KMS-11 (cell line): ENCODE data around the gene IFNL4.
"Not testable (repeated sequence)": the region's sequence is repeated elsewhere in the genome, so short reads cannot be mapped to it uniquely, and the experiment has no call there.

ENCODE experiments used
- H2AFZ ChIP-seq: fragments of 200-600 bp; sonication (generic); 2 replicates; pipeline ENCODE4 v1.6.1; 2016; ENCODE audit warnings: antibody characterized with exemption, mixed run types, low read depth
- H3K27ac ChIP-seq: fragments of 200-600 bp; sonication (generic); 2 replicates; pipeline ENCODE4 v1.6.1; 2016; ENCODE audit warnings: mild to moderate bottlenecking, mixed run types
- H3K27me3 ChIP-seq: fragments of 200-600 bp; sonication (generic); 2 replicates; pipeline ENCODE4 v1.6.1; 2017; ENCODE audit warnings: mild to moderate bottlenecking, low read depth, mixed run types, moderate library complexity; ENCODE audit not compliant: insufficient read depth
- H3K36me3 ChIP-seq: fragments of 200-600 bp; sonication (generic); 2 replicates; pipeline ENCODE4 v1.6.1; 2017; ENCODE audit warnings: mild to moderate bottlenecking, mixed run types; ENCODE audit not compliant: insufficient read depth
- H3K4me1 ChIP-seq: fragments of 200-600 bp; sonication (generic); 2 replicates; pipeline ENCODE4 v1.6.1; 2016; ENCODE audit warnings: mild to moderate bottlenecking, low read depth, mixed run types; ENCODE audit not compliant: poor library complexity, severe bottlenecking
- H3K4me2 ChIP-seq: fragments of 200-600 bp; sonication (generic); 2 replicates; pipeline ENCODE4 v1.7.0; 2016; ENCODE audit warnings: mild to moderate bottlenecking, mixed run types
- H3K4me3 ChIP-seq: fragments of 200-600 bp; sonication (generic); IDR thresholded peaks from 2 replicates; pipeline ENCODE4 v1.6.1; 2017; ENCODE audit warnings: low read depth, low read length, mixed read lengths; ENCODE audit not compliant: insufficient read depth
- H3K79me2 ChIP-seq: fragments of 200-600 bp; sonication (generic); 2 replicates; pipeline ENCODE4 v1.6.1; 2016; ENCODE audit warnings: low read depth, mixed run types; ENCODE audit not compliant: insufficient read depth
- H3K9ac ChIP-seq: fragments of 200-600 bp; sonication (generic); 2 replicates; pipeline ENCODE4 v1.6.1; 2016; ENCODE audit warnings: mild to moderate bottlenecking, mixed run types
- H4K20me1 ChIP-seq: fragments of 200-600 bp; sonication (generic); 2 replicates; pipeline ENCODE4 v1.6.1; 2016; ENCODE audit warnings: mild to moderate bottlenecking, mixed run types; ENCODE audit not compliant: insufficient read depth
- CTCF ChIP-seq: fragments of 200-600 bp; sonication (generic); conservative IDR thresholded peaks from 2 replicates; pipeline ENCODE4 v1.6.1; 2017; ENCODE audit warnings: low read depth, mild to moderate bottlenecking, antibody characterized with exemption, low read length, moderate library complexity, mixed read lengths

IFNL4 gene

GRCh38 chr19:39218230-39219007 is 30.2 kb downstream of the IFNL4 start:
- H3K9ac ChIP-seq: no peak overlapping the region
- no peak overlapping the region for H3K27ac ChIP-seq
- no peaks in the 10 kb centered on the region for H3K79me2 ChIP-seq
- H2AFZ ChIP-seq: no peak overlapping the region
- H3K36me3 ChIP-seq: no peaks in the 10 kb centered on the region
- peaks cover 6% of the 10 kb centered on the region for H3K4me1 ChIP-seq
- no peak overlapping the region for H3K4me3 ChIP-seq
- H3K4me2 ChIP-seq: no peak overlapping the region
- TF ChIP-seq CTCF: no peak
- peaks cover 4% of the 10 kb centered on the region; the same call in 1 of the 2 replicates for H3K27me3 ChIP-seq
- H4K20me1 ChIP-seq: no peaks in the 10 kb centered on the region

DNA sequence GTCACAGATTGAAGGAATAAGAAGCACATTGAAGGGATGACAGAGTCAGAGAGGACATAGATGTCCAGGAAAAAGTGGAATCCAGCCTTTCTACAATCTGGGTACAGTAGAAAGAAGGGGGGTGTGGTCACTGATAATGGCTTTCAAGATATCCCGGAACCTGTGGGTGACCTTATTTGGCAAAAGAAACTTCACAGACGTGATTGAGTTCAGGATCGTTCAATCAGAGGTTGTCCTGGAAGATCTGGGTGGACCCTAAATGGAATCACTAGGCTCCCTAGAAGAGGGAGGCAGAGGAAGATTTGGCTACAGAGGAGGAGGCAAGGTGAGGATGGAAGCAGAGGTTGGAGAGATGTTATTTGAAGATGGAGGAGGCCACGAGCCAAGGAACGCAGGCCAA is 31.6 kb downstream of the IFNL4 start:
- no peaks in the 10 kb centered on the region for H3K79me2 ChIP-seq
- no peak for TF ChIP-seq CTCF
- no peak overlapping the region for H3K27ac ChIP-seq
- H3K4me2 ChIP-seq: no peak overlapping the region
- no peaks in the 10 kb centered on the region for H3K36me3 ChIP-seq
- no peak overlapping the region for H3K9ac ChIP-seq
- no peaks in the 10 kb centered on the region for H4K20me1 ChIP-seq
- H3K4me1 ChIP-seq: peaks cover 6% of the 10 kb centered on the region
- H3K4me3 ChIP-seq: no peak overlapping the region
- H2AFZ ChIP-seq: no peak overlapping the region
- no peaks in the 10 kb centered on the region for H3K27me3 ChIP-seq

- H4K20me1 ChIP-seq, H3K4me2 ChIP-seq, H3K36me3 ChIP-seq, H2AFZ ChIP-seq, H3K9ac ChIP-seq, H3K4me3 ChIP-seq, H3K4me1 ChIP-seq, H3K79me2 ChIP-seq, H3K27ac ChIP-seq, H3K27me3 ChIP-seq: not testable (repeated sequence)
These were observed 33.3 kb downstream of the IFNL4 start for GRCh38 chr19:39215323-39215722.

DNA sequence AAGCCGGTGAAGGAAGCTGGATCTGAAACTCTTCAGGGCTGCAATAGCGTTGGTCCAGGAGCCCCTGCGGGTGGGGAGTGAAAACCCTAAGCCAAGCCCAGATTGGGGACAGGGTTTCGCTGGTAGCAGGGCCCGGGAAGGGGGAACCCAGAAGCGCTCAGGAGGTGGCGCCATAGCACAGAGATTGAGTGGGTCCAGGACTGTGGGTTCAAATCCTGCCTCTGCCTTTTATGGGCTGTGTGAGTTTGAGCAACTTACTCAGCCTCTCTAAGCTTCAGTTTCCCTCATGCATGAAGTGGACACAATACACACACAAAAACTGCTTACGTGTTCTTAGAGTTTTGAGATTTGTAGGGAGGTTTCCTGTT is 36.3 kb downstream of the IFNL4 start:
- Histone ChIP-seq H4K20me1 (no peaks in the 10 kb centered on the region), H3K9ac (no peak overlapping the region), H3K79me2 (no peaks in the 10 kb centered on the region), H3K36me3 (no peaks in the 10 kb centered on the region), H3K4me3 (no peak overlapping the region), H2AFZ (no peak overlapping the region), H3K27ac (no peak overlapping the region), H3K4me2 (no peak overlapping the region), H3K27me3 (no peaks in the 10 kb centered on the region), H3K4me1 (no peaks in the 10 kb centered on the region)
- TF ChIP-seq CTCF: peak; percentile 60

GRCh38 chr19:39211731-39212374 is 36.8 kb downstream of the IFNL4 start:
- H3K4me1 ChIP-seq: no peaks in the 10 kb centered on the region
- H2AFZ ChIP-seq: no peak overlapping the region
- no peak overlapping the region for H3K4me3 ChIP-seq
- H4K20me1 ChIP-seq: no peaks in the 10 kb centered on the region
- no peaks in the 10 kb centered on the region for H3K27me3 ChIP-seq
- no peaks in the 10 kb centered on the region for H3K79me2 ChIP-seq
- no peak overlapping the region for H3K4me2 ChIP-seq
- no peak for TF ChIP-seq CTCF
- no peak overlapping the region for H3K27ac ChIP-seq
- no peak overlapping the region for H3K9ac ChIP-seq
- no peaks in the 10 kb centered on the region for H3K36me3 ChIP-seq
